Jurkat, Clone E6-1 (cell line): ENCODE measurements around the gene SACM1L.
"Not testable (repeated sequence)": the region's sequence is repeated elsewhere in the genome, so short reads cannot be mapped to it uniquely, and the experiment has no call there.

Experiments
- DNase-seq: peaks from one replicate; pipeline ENCODE4 v3.0.0-alpha.2; 2011; ENCODE audit warnings: low read depth, low spot score
- H3K4me3 ChIP-seq: 2 replicates; pipeline ENCODE4 v1.5.1; 2011; ENCODE audit warnings: mild to moderate bottlenecking, low read length, control low read depth, moderate library complexity

SACM1L gene

GRCh38 chr3:45729614-45730013, 40.4 kb downstream of the SACM1L start:
- H3K4me3 ChIP-seq: no peak overlapping the region
- no peak for DNase-seq

DNA sequence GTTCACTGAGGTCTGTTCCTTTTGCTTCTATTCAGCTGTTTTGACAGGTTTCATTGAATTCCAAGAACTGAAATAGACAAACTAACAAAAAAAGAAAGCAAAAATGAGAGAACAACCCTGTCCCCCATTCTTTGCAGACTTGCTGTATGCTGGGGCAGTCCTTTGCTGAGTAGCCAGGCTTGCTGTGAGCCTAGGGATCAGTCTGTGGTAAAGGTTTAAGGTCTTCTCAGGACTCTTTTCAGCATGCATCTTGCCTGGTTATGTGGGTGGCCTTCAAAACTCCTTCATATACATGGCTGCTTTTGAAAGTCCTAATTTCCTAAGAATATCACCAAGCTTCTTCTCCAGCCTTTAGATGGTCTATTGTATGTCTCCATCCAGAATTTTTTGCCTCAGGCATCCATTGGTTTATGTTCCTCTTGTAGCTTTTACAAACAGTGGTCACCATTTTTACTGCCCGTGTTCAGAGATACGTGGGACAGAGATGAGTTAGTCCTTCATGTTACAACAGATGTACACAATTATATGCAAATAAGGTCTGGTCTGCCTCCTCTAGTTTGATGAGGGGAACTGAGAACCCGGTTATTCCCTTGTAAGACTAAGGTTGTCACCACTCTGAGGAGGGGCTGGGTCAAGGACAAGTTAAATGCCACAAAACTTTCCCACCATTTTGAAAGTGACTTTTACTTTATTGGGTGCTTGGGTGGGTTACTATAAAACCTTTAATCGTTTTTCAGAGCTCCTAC, 41.4 kb downstream of the SACM1L start:
- no peak for DNase-seq
- no peak overlapping the region for H3K4me3 ChIP-seq

DNA sequence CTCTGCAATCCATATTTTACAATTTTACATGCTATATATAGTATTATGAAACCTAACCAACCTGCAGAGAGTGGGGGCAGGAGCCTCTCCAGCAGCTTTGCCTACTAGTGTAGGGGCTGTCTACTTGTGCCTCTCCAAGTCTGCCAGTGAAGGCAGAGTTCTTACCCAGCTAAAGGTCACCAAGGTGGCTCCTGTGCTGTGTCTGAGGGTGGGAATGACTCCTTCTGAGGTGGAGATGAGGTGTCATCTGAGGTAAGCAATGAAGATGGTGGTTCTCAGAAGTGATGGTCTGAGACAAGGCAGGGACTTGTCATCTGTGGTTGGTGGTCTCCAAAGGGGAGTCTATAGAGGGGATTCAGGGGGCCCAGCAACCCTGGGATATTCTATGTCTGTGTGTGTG, 47.5 kb downstream of the SACM1L start:
- no peak overlapping the region for H3K4me3 ChIP-seq

GRCh38 chr3:45737234-45737633, 48.0 kb downstream of the SACM1L start:
- H3K4me3 ChIP-seq: no peak overlapping the region
- no peak for DNase-seq

More for the DNA sequence above, 47.5 kb downstream of the SACM1L start:
- DNase-seq: no peak

- H3K4me3 ChIP-seq: no peak overlapping the region
- no peak for DNase-seq
Observed at GRCh38 chr3:45739991-45740390, 50.8 kb downstream of the SACM1L start.

- H3K4me3 ChIP-seq: no peak overlapping the region
- DNase-seq: no peak
Observed at GRCh38 chr3:45741247-45741646, 52.1 kb downstream of the SACM1L start.

DNA sequence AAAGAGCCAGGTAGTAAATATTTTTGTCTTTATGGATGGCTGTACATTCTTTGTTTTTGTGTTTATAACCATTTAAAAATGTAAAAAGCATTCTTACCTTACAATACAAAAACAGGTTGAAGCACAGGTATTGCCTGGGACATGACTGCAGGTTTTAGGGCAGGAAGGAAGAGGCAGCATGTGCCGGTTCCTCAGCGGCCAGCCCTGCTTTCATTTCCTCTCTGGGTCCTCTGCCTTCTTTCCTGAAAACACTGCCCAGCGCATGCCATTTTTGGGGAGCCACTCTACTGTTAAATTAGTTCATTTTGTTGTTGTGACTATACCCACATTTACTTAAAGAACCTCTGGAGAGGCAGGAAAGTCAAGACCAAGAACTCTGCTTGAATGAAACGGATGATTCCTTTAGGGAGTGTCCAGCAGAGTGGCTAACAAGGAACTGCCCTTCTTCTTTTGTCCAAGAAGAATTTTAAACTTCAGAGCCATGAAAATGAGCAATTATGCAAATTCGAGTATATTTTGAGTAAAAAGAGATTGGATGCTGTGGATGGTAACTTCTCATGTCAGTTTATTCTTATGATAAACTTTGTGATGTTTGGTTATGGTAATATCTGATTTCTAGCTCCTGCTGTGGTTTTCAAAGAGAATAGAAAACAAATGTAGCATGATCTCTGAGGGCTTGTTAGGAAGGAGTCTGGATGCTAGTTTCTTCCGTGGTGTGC, 52.7 kb downstream of the SACM1L start:
- DNase-seq: no peak
- no peak overlapping the region for H3K4me3 ChIP-seq

- H3K4me3 ChIP-seq: no peak overlapping the region
- no peak for DNase-seq
Observed at GRCh38 chr3:45742461-45743089, 53.4 kb downstream of the SACM1L start.

DNA sequence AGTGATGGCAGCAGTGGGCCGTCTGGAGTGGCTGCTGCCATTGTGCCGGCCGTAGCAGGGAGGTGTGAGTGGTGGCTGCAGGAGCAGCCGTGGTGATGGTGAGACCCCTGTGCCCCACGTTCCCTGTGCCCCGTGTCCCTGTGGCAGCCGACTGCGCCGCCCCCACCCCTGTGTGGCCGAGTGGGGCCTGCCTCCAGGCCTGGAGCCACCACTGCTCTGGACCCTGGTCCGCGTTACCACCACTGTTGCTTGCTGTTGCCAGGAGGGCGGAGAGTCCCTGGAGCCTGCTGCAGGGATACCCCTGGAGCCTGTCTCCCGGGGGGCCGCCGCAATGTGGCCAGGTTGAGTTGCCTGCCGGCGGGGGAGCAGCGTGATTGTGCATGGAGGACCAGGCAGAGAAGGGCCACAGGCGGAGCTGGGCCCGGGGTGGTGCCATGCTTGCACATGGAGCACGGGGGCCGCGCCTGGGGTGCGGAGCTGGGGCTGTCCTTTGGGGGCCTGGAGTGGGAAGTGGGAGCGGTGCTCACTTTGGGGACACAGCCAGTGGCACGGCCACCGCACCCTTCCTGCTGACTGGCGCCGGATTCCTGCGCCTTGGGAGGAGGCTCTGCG, 57.1 kb downstream of the SACM1L start:
- DNase-seq: no peak
- H3K4me3 ChIP-seq: no peak overlapping the region

GRCh38 chr3:45746777-45747622, 57.8 kb downstream of the SACM1L start:
- no peak for DNase-seq
- no peak overlapping the region for H3K4me3 ChIP-seq

- no peak for DNase-seq
- no peak overlapping the region for H3K4me3 ChIP-seq
Observed at GRCh38 chr3:45748068-45748467, 58.9 kb downstream of the SACM1L start.

GRCh38 chr3:45749036-45749600, 59.9 kb downstream of the SACM1L start:
- not testable (repeated sequence) for DNase-seq, H3K4me3 ChIP-seq

DNA sequence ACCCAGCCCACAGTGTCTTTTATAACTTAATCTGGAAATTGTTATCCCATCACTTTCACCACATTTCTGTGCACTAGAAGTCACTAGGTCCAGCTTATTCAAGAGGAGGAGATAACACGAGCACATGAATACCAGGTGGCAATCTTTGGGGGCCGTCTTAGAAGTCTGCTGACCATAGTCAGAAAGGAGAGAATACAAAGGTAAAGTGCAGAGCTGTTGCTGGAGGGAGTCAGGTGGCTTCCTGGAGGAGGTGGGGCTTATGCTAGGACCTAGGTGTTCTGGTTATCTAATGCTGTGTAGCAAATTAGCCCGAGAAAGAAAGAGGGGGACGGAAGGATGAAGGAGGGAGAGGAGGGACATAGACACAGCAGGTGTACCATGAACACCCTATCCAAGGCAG, 60.7 kb downstream of the SACM1L start:
- no peak for DNase-seq
- H3K4me3 ChIP-seq: no peak overlapping the region

- DNase-seq: no peak
- H3K4me3 ChIP-seq: no peak overlapping the region
Observed at GRCh38 chr3:45751537-45752242, 62.5 kb downstream of the SACM1L start.

- no peak for DNase-seq
- H3K4me3 ChIP-seq: no peak overlapping the region
Observed at GRCh38 chr3:45753095-45753494, 63.9 kb downstream of the SACM1L start.

DNA sequence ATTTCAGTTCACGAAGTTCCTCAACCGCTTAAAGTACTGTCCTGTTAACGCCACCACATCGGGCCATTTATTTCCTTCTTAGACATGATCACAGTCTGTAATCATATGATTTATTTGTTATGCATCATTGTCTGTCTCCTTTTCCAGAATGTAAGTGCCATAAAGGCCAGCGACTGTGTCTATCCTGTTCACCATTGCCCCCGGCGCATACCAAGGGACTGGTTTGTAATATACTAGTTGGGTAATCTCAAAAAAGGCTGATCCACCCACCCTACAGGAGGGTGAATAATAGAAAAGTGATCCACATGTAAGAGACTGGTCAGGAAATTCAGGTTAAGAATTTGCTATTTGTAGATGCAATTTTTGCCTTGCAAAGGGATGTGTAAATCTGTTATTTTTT, 65.3 kb downstream of the SACM1L start:
- DNase-seq: no peak
- no peak overlapping the region for H3K4me3 ChIP-seq

DNA sequence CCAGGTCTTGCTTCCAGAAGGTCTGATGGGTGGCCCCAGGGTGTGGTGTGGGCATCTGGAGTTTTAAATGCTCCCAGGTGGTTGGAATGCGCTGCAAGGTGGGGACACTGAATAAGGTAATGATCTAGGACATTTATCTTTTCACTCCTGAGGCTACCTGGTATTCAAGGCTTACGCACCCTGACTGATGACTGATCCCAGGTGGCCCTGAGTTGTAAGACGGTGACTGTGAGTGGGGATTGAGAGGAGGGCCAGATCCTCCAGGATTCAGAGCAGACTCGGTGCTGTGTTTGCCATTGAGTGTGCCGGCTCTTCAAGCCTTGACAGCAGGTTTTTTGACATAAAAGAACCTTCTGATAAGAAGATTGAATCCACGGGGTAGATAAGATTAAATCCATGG, 66.9 kb downstream of the SACM1L start:
- H3K4me3 ChIP-seq: no peak overlapping the region
- DNase-seq: no peak

GRCh38 chr3:45757141-45757540, 67.9 kb downstream of the SACM1L start:
- not testable (repeated sequence) for H3K4me3 ChIP-seq, DNase-seq
